Measurements from ENCODE around the gene MAGI2. TPM values are rescaled to one million over a fixed set of nuclear protein-coding genes. Genes with fewer than 3 reads are reported as not detected.
"Not testable (repeated sequence)": the region's sequence is repeated elsewhere in the genome, so short reads cannot be mapped to it uniquely, and the experiment has no call there.

The MAGI2 gene
- total RNA-seq, 1 donor from 2014 or later = 0.40 TPM

DNA sequence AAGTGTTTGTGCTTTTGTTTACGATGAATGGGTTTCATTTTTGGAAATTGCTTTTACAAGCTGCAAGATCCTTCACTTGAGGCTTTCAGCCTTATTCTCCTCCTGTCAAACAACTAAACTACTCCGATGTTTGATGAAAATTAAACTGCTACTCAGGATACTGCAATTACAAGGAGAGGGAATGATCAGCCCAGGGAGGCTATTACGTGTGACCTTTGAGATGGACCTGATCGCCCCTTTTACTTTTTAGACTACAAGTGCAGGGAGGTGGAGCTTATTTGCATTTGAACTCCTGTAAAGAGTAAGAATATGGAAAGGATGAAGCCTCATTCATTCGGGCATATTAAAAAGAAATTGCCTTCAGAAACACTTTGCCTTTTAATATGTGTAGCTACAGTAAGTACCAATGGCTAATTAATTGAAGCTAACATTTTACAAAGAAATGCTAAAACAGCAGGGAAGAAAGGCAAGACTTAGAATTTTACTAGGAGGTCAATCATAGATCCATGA, 1435.8 kb downstream of the MAGI2 start:
- DNase-seq (ENCODE audit: low read depth in 2 of 2) = no peak

DNA sequence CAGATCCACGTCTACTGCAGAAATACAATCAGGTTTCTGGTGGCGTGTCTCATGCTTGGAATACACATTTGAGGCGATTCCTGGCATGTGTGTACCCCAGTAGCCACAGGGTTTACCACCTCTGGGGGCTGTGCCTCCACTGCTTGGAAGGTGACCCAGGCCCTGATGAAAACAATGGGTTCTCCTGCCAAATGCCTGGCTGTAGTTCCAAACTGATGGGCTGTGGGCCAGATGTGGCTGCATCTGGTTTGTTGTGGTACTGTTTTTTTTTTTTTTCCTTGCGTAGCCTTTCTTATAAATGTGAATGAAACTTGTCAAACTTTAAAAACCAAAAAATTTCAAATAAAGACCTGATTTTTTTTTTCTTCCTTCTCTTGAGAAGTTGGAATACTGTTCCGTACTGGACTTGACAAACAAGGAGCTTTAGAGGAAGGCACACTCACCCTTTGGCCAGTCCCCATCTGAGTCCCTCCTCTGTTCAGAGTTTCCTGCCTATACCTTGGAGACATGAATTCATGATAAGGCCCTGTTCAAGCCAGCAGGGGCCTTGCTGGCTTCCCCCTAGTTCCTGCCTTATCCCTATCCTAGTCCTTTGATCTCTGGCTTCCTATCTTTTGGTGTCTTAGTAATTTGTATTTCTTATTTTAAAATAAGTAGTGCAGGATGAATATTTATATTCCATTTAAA, 1437.8 kb downstream of the MAGI2 start:
- DNase-seq (ENCODE audit: low read depth in 2 of 2) = no peak

DNA sequence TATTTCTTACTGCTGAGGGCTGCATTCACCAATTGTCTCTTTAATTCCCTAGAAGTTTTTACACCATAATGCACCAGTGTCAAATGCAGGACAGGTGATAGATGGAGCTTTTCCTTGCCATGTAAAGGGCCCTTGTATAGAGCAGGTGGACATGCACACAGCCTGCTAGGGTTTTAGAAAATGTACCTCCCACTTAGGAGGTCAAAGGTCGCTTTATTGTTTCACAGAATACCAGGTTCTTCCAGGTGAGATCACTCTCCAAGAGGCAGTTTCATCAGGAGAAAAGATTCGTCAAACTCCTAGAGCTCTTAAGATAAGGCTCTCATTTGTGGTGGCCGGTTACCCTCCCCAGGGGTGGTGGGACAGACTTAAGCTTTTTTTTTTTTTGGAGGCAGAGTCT, 1439.1 kb downstream of the MAGI2 start:
- no peak for DNase-seq (ENCODE audit: low read depth in 2 of 2)

DNA sequence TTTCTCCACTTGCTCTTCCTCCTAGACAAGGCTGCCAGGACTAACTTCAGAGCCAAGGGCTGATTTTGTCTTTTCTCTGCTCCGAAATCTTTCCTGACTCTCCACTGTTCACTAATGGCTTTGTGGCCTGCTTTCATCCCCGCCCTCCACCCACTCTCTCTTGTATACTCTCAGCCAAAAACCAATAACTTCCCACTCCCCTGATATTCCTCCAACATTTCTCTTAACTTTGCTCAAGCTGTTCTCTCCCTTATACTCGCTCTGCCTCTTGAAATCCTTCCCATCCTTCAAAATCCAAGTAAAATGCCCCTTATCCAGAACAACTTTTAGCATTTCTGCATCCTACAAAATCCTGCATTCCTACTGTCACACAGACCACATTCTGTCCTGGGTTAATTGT, 1440.1 kb downstream of the MAGI2 start:
- no peak for DNase-seq (ENCODE audit: low read depth in 2 of 2)

DNA sequence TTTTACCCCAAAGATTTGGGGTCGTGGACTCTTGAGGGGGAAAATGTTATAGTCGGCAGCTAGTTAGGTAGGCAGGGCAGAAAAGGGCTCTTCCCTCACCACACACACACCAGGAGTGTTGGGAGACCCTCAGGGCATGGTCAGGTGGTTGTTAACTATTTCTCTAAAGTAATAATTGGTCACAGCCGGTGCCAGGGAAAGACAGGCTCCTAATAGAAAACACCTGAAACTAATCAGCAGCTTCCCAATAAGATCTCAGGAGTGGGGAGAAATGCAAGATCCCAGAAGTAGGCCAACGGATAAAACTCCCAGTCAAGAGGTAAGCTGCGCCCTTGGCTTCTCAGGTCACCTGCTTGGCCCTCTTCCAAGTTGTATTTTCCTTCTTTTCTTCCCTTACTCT, 1441.8 kb downstream of the MAGI2 start:
- no peak for DNase-seq (ENCODE audit: low read depth in 2 of 2)

DNA sequence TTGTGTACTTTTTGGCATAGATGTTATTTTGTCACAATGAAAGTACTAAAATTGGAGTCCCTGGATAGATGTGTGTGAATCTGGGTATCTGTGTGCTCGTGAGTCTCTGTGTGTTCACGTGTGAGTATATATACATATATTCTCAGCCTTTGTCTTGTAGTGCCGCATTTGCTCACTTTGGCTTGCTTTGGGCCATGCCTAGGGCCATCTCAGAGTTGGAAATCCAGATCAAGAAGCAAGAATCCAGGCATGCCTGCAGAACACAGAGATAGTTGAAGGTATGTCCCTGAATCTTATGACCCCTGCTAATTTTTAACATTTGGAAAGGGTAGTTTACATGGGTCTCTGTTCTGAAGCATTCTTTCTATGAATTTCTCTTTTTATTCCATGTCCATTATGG, 1446.2 kb downstream of the MAGI2 start:
- DNase-seq (ENCODE audit: low read depth in 2 of 2) = no peak

DNA sequence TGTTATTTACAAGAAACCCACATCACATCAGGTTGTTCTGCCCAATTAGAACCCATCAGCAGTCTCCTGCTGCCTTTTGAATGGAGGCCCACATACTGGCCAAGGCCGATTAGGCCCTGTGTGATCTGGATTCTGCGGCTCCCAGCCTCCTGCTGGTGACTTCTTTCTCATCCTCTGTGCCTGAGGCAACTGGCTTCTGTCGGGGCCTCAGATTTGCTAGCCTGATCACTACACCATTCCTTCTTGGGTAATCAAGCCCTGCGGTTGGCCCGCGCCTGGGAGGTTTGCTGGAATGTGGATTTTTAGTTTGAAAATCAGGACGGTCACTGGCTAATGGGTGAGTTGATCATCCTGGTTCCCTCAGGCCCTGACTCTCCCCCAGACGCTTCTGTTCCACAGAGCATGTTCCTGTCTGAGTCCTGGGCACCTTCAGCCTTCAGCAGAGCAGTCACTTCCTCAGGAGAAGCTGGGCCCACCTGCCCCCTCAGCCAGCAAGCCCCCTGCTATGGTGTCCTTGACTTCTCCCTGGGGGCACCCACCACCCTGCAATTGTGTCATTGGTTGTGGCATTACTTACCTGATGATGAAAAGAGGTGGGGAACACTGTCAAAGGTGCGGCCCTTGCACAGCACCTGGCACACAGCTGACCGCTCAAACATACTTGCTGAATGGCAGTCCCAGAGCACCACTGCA, 1447.3 kb downstream of the MAGI2 start:
- DNase-seq (ENCODE audit: low read depth in 2 of 2) = no peak

DNA sequence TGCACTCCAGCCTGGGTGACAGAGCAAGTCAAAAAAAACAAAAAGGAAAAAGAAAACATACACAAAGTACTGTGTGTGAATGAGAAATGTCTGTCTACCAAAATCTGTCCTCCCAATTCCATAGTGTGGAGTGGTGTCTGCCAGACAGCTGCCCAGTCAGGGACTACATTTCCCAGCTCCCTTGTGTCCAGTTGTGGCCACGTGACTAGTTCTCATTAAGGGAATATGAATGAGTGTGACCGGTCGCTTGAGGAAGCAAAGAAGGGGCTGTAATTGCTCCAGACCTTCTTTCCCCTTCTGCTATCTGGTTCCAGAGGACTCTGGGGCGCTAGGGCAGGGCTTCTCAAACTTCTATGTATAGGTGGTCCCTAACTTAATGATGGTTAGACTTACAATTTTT, 1450.8 kb downstream of the MAGI2 start:
- DNase-seq (ENCODE audit: low read depth in 2 of 2) = no peak

DNA sequence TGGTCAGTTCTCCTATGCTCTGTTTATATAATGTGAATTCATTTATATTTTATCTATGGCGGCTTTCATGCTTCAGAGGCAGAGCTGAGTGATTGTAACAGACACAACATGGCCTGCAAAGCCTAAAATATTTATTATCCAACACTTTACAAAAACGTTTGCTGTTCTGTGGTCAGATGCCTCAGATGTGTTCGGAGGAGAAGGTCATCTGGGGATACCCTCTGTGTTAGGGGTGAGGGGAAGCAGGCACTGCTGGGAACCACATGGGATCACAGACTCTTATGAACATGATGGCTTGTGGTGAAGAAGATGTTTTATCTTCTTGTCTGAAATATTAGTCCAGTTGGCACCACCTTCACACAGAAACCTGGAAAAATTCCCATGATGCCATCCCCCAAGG, 1451.4 kb downstream of the MAGI2 start:
- no peak for DNase-seq (ENCODE audit: low read depth in 2 of 2)

DNA sequence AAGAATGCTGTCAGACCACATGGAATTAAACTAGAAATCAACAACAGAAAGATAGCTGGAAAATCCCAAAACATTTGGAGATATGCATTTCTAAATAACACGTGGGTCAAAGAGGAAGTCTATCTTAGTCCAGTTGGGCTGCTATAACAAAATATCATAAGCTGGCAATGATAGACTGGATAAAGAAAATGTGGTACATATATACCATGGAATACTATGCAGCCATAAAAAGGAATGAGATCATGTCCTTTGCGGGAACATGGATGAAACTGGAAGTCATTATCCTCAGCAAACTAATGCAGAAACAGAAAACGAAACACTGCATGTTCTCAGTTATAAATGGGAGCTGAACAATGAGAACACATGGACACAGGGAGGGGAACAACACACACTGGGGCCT, 1454.3 kb downstream of the MAGI2 start:
- DNase-seq (ENCODE audit: low read depth in 2 of 2) = not testable (repeated sequence)

DNA sequence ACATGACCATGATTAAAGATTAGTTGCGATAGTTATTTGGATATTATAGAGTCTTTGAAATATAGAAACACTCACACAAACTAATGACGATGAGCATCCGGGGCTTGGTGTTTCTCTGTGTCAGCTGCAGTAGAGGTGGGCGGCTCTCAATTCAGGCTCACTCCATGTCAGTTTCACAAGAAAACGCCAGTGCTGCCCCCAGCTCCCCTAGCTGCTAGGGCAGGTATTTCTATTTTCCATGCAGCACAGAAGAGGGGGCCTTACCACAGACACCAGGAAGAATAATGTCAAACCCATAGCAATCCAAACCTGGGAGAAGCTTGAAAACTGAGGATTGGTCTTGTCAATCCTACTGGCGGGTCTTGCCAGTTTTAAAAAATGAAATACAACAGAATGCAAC, 1457.8 kb downstream of the MAGI2 start:
- no peak for DNase-seq (ENCODE audit: low read depth in 2 of 2)

DNA sequence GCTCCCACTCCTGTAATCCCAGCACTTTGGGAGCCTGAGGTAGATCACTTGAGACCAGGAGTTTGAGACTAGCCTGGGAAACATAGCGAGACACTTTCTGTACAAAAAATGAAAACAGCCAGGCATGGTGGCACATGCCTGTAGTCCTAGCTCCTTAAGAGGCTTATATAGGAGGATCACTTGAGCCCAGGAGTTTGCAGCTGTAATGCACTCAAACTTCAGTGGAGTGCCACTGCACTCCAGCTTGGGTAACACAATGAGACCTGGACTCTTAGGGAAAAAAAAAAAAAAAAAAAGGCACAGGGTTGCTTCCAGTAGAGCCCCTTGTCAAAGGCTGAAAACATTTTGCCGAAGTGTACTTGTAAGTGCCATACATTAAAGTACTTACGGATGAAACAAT, 1459.6 kb downstream of the MAGI2 start:
- DNase-seq (ENCODE audit: low read depth in 2 of 2) = no peak

DNA sequence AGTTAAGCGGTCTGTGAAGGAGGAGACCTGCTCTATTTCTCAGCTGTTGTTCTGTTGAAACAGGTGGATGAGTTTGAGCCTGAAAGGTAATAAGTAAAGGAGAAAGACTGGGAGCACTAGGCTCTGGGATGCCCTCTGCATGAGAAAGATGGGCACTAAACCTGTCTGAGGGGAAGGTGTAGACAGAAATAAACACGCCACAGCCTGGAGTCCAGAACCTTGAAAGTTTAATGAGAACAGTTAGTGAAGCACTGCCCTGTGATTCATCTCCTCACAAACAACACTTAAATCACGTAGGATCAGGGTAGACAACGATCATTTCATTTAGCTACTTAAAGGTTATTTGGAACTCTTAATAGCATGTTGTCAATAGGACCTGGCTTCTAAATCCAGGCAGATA, 1461.8 kb downstream of the MAGI2 start:
- no peak for DNase-seq (ENCODE audit: low read depth in 2 of 2)

DNA sequence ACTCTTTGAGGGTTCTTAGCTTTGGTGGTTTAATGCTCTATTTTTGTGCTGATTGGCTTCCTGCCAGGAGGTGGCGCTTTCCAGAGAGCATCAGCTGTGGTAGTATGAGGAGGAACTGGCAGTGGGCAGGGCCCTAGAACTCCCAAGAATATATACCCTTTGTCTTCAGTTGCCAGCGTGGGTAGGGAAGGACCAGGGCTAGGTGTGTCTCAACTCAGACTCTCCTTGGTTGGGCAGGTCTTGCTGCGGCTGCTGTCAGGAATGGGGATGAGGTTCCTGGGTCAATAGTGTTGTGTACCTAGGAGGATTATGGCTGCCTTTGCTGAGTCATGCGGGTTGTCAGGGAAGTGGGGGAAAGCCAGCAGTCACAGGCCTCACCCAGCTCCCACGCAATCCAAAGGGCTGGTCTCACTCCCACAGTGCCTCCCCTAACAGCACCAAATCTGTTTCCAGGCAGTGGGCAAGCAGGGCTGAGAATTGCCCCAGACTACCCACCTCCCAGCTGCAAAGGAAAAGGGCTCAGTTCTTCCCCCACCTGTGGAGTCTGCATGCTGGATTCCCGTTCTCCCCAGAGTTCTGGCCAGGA, 1463.4 kb downstream of the MAGI2 start:
- DNase-seq (ENCODE audit: low read depth in 2 of 2) = no peak

DNA sequence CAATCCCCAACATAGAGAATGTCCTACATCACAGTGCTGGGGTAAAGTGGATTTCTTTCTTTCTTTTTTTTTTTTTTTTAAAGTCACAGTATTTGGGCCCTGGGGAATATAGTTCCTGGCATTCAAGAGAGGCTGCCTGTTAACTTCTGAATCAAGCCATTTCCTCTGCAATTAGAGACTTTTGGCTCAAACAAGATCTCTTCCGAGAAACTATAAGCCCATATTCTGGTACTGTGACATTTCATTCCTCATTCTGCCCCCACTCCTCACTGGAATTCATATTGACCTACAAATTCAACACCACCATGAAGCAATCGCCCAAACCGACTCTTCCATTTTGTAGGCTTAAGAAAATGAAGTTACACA, 1467.5 kb downstream of the MAGI2 start:
- DNase-seq (ENCODE audit: low read depth in 2 of 2) = no peak

DNA sequence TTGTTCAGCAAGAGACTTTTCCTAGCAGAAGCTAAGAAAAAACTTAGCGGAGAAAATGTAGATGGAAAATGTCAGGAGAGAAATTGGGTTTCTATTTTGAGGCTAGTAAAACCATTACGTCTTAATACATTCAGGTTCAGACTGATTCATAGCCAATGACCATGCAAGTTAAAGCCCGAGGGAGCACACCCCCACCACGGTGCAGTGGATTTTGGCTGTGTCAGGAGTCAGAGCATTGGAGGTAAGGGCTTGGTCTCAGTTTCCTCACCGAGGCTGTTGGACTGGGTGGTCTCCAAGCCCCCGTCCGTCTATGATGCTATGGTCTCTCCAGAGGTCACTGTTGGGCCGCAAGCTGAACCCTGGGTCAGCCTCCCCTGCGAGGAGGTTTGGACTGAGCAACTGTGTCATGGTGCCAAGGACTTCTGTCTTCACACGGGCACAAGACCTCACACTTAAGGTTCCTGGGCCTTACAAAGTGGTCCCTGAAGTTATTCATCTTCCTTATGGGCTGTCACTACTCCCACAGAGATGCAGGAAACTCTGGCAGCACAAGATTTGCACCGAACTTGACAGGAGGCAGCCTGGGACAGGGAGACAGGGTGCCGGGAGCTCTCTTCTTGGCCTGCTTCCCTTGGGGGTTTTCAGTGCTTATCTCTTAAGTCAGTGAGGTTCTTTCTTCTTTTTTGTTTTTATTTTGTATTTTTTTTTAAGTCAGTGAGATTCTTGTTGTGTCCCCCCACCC, 1468.1 kb downstream of the MAGI2 start:
- no peak for DNase-seq (ENCODE audit: low read depth in 2 of 2)

DNA sequence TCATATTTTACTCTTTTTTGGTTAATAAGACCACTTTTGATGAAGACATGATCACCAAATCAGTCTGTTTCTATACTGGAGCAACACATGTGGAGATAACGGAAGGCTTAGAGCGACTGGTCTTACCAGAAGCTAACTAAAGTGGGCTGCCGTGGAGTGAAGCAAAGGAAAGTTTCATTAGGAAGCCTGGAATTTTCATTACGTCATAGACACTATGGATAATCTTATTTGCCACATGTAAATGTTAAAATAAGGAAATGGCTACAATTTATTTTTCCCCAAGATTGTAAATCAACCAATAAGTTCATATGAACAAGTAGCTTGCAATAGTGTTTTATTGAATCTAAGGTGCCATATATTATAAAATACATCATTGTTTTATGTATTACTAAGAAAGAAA, 1469.5 kb downstream of the MAGI2 start:
- DNase-seq (ENCODE audit: low read depth in 2 of 2) = no peak

DNA sequence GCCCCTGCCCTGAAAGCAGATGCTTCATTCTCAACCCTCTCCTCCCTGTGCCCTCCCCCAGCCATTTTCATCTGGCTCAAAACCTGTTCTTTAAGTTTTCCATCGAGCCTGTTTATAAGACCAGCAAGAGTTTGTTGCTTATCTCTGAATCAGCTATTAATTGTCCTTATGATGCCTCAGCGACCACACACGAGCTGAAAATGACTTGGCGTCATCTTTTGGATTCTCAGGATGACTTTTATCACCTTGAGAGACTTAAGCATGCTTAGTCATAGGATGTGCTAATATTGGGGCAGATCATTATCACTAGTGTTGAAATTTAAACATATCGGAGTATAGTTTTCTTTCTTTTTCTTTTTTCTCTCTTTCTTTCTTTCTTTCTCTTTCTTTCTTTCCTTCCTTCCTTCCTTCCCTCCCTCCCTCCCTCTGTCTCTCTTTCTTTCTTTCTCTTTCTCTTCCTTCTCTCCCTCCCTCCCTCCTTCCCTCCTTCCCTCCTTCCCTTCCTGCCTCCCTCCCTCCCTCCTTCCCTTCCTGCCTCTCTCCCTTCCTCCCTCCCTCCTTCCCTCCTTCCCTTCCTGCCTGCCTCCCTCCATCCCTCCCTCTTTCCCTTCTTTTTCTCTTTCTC, 1470.4 kb downstream of the MAGI2 start:
- DNase-seq (ENCODE audit: low read depth in 2 of 2) = no peak

DNA sequence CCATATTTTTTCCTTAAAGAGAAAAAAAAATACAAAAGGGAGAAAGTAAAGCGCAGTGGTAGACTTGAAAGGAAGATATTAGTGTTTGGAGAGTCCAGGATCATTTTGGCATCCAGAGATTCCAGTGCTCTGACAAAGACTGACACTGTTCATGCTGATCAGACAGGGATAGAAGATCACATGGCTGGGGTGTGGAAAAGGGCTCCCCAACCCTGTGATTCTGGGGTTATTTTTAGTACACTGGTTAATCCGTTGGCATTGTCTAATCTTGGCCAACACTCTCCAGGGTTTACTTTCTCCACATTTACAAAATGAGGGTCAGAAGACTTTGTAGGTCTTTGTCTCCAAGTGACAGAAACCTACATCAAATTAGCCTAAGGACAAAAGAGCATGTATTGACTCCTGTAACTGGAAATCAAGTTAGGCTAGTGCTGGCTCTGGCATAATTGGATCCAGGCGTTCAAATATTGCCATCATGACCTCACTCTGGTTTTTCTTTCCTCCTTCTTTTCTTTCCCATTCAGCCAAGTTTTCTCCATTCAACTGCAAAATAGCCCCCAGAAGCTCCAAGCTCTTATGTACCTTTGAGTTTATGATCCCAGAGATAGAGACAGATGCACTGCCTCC, 1473.3 kb downstream of the MAGI2 start:
- DNase-seq (ENCODE audit: low read depth in 2 of 2) = no peak

DNA sequence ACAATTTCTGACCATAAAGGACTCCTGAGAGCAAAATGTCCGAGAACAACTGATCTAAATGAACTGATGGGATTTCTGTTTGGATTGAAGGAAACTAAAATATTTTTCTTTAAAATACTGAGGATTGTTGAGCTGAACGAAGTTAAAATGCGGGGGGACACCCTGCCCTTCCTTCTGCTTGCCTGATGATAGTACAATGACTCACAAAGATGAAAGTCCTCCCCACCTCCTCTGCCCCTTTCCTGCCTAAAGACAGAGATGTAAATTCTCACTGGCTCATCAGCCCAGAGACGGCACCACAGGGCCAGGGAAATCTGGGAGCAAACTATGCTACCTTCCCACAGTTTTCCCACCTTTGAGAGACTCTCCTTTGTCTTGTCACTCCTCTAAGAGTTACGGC, 1474.2 kb downstream of the MAGI2 start:
- no peak for DNase-seq (ENCODE audit: low read depth in 2 of 2)

Data from lung microvascular endothelial cell (primary cell).